ENCODE measurements around the gene GTF3C5. TPM values are rescaled to one million over a fixed set of nuclear protein-coding genes. Genes with fewer than 3 reads are reported as not detected.

Gene GTF3C5
- total and polyA plus RNA-seq, 8 donors, result 25.7 to 85.2 (median 45.4) TPM

DNA sequence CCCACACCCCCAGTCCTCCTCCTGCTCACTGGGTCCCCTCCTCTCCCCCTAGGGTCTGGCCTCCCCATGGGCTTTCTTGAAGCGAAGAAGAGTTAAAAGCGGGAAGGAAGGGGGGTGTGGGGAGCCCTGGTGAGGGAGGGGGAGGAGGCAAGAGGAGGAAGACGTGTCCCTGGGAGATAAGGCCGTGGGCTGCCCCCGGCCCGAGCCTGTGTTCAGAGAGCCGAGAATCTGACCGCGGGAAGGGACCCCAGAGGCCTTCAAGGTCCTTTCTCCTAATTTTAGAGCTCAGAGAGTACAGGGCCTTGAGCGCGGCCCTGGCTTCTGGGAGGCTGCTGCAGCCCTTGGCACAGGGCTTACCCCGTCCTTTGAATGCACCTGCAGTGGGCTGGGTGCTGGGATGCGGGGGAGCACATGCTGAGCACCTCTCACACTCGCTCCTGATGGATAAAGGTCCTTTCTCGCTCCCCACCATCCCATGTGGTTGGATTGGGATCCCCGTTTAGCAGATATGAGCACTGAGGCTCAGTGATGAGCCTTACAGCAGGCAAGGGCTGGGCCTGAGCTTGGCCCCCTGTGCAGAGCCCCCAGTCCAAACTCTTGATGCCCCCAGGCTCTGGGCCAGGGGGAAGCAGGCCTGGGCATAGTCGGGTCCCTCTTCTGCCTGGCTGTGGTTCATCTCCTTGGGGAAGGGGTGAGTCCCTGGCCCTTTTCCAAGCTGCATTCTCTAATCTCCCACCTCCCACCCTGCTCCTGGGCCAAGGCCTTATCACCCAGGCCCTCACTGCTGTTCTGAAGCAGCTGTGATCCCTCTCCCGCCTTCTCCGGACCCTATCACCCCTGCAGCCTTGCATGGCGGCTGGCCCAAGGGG, 46.4 kb upstream of the GTF3C5 start:
- peaks cover 3 to 92% (median 30%) of the 10 kb centered on the region in 3 donors for H3K27me3 ChIP-seq
- intact Hi-C loops (cut with DNase I; ENCODE audit: low total_unique reads), result no loop called here
- DNase-seq, result no peak
- 50 to 75% (median 70%) methylated on average over 19 to 20 of the region's 20 CpGs for WGBS, 5 donors
- no peak for TF ChIP-seq POLR2AphosphoS5 (IDR thresholded peaks at IDR 0.05)
- TF ChIP-seq EP300 (IDR thresholded peaks at IDR 0.05), result no peak
- no peak for TF ChIP-seq POLR2A (IDR thresholded peaks at IDR 0.05)
- TF ChIP-seq, protein P1, sequence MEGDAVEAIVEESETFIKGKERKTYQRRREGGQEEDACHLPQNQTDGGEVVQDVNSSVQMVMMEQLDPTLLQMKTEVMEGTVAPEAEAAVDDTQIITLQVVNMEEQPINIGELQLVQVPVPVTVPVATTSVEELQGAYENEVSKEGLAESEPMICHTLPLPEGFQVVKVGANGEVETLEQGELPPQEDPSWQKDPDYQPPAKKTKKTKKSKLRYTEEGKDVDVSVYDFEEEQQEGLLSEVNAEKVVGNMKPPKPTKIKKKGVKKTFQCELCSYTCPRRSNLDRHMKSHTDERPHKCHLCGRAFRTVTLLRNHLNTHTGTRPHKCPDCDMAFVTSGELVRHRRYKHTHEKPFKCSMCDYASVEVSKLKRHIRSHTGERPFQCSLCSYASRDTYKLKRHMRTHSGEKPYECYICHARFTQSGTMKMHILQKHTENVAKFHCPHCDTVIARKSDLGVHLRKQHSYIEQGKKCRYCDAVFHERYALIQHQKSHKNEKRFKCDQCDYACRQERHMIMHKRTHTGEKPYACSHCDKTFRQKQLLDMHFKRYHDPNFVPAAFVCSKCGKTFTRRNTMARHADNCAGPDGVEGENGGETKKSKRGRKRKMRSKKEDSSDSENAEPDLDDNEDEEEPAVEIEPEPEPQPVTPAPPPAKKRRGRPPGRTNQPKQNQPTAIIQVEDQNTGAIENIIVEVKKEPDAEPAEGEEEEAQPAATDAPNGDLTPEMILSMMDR (IDR thresholded peaks at IDR 0.05), result no peak
- H3K36me3 ChIP-seq, result no peaks in the 10 kb centered on the region
- no peaks in the 10 kb centered on the region for H3K9me3 ChIP-seq
- H3K4me3 ChIP-seq, result no peak overlapping the region
- H3K4me1 ChIP-seq, result no peaks in the 10 kb centered on the region
- H3K27ac ChIP-seq, result no peak overlapping the region

DNA sequence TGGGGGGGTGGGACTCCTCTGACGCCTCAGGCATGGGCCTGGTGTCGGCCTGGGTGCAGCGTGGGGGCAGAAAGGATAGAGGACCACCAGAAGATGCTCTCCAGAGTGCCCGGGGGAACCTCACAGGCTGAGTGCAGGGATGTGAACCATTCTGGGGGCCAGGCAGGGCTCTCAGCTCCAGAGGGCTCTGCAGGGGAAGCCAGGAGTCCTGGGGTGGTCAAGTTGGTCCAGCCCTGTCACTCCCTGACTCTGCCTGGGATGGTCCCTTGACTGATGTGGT, 45.8 kb upstream of the GTF3C5 start:
- H3K36me3 ChIP-seq, result no peaks in the 10 kb centered on the region
- H3K9me3 ChIP-seq, result no peaks in the 10 kb centered on the region
- H3K27ac ChIP-seq, result no peak overlapping the region
- H3K4me1 ChIP-seq, result no peaks in the 10 kb centered on the region
- H3K4me3 ChIP-seq, result no peak overlapping the region
- intact Hi-C loops (cut with DNase I; ENCODE audit: low total_unique reads), result no loop called here
- DNase-seq, result no peak
- H3K27me3 ChIP-seq, result peaks cover 2 to 87% (median 24%) of the 10 kb centered on the region in 3 donors
- no peak for TF ChIP-seq EP300 (IDR thresholded peaks at IDR 0.05)
- TF ChIP-seq, protein P1 (IDR thresholded peaks at IDR 0.05), result no peak
- WGBS, 5 donors, result 51 to 76% (median 63%) methylated on average over 3 to 4 of the region's 4 CpGs

DNA sequence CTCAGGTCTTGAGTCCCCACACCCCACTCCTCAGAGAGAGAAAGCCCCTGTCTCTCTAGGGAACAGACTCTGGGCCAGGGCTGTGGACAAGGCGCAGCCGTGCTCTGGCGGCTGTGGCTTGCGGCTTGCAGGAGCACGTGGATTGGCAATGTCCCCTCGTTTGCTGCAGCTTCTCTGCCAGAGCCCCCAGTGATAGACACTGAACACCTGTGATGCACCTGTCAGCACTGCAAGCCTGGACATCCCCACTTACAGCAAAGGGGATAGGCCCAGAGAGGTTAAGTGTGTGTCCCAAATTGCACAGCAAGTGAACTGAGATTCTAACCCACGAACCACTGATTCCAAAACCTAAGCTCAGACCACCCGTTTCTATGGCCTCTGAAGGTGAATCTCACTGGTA, 45.3 kb upstream of the GTF3C5 start:
- Histone ChIP-seq H3K4me1 (no peaks in the 10 kb centered on the region), H3K27me3 (peaks cover 0 to 83% (median 20%) of the 10 kb centered on the region in 3 donors), H3K4me3 (no peak overlapping the region), H3K27ac (no peak overlapping the region), H3K36me3 (no peaks in the 10 kb centered on the region), H3K9me3 (no peaks in the 10 kb centered on the region)
- TF ChIP-seq POLR2A (IDR thresholded peaks at IDR 0.05), result no peak
- TF ChIP-seq POLR2AphosphoS5 (IDR thresholded peaks at IDR 0.05), result no peak
- no peak for TF ChIP-seq EP300 (IDR thresholded peaks at IDR 0.05)
- TF ChIP-seq, protein P1 (IDR thresholded peaks at IDR 0.05), result no peak
- DNase-seq, result no peak
- WGBS, 5 donors, result 76 to 88% (median 83%) methylated on average over 2 to 8 of the region's 8 CpGs
- intact Hi-C loops (cut with DNase I; ENCODE audit: low total_unique reads), result no loop called here

DNA sequence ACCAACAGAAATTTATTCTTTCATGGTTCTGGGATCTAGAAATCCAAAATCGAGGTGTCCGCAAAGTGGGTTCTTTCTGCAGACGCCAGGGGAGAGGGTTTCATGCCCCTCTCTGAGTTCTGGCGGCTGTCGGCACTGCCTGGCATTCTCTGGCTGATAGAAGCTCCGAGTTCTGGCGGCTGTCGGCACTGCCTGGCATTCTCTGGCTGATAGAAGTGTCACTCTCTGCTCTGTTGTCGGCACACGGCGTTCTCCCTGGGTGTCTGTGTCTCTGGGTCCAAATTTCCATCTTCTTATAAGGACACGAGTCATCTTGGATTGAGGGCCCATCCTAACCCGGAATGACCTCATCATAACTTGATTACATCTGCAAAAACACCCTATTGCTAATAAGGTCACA, 44.7 kb upstream of the GTF3C5 start:
- Histone ChIP-seq H3K9me3 (no peaks in the 10 kb centered on the region), H3K36me3 (no peaks in the 10 kb centered on the region), H3K27ac (no peak overlapping the region), H3K4me3 (no peak overlapping the region), H3K27me3 (peaks cover 0 to 83% (median 14%) of the 10 kb centered on the region in 3 donors), H3K4me1 (no peaks in the 10 kb centered on the region)
- 80 to 87% (median 81%) methylated on average over 10 to 13 of the region's 13 CpGs for WGBS, 5 donors
- intact Hi-C loops (cut with DNase I; ENCODE audit: low total_unique reads), result no loop called here
- TF ChIP-seq, protein P1 (IDR thresholded peaks at IDR 0.05), result no peak
- TF ChIP-seq POLR2A (IDR thresholded peaks at IDR 0.05), result no peak
- no peak for TF ChIP-seq POLR2AphosphoS5 (IDR thresholded peaks at IDR 0.05)
- TF ChIP-seq EP300 (IDR thresholded peaks at IDR 0.05), result no peak
- DNase-seq, result no peak

All from stomach (tissue), 9 donors.